Stimulated activated CD4-positive, alpha-beta T cell treated with anti-CD3 and anti-CD28 coated beads, TNF-alpha, amount 100 ng/mL, for 1 hour (primary cell): ENCODE measurements around the gene PSME2.

Experiments used
- DNase-seq, 3 donors: peaks; one replicate each; pipeline ENCODE4 v3.0.0-alpha.2; 2020; ENCODE audit warnings: low read depth in 3 of 3, low spot score in 1 of 3

PSME2 gene

DNA sequence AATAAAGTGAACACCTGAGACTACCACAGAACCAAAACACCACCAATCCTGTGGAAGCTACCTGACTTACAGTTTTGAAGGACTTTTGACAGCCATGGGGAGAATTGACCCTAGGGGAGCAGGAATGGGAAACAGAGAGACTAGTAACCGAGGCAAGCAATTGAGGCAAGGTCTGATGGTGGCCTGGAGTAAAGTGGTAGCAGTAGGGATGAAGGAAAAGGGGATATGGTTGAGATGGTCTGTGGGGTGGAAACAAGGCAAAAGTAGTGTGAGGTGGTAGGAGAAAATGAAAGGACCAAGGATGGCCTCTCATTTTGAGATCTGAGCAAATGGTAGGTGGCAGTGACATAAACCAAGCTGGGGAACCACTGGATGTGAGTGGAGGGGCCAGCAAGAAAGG lies 10.4 kb upstream of the PSME2 start:
- DNase-seq = no peak

DNA sequence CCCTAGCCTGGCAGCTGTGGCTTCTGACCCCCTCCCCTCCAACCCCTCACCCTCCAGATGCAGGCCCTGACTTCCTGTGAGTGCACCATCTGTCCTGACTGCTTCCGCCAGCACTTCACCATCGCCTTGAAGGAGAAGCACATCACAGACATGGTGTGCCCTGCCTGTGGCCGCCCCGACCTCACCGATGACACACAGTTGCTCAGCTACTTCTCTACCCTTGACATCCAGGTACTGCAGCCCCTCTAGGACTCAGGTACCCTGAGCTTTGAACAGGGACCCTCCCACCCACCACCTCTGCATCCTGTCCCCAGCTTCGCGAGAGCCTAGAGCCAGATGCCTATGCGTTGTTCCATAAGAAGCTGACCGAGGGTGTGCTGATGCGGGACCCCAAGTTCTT lies 8.7 kb upstream of the PSME2 start:
- DNase-seq = no peak

DNA sequence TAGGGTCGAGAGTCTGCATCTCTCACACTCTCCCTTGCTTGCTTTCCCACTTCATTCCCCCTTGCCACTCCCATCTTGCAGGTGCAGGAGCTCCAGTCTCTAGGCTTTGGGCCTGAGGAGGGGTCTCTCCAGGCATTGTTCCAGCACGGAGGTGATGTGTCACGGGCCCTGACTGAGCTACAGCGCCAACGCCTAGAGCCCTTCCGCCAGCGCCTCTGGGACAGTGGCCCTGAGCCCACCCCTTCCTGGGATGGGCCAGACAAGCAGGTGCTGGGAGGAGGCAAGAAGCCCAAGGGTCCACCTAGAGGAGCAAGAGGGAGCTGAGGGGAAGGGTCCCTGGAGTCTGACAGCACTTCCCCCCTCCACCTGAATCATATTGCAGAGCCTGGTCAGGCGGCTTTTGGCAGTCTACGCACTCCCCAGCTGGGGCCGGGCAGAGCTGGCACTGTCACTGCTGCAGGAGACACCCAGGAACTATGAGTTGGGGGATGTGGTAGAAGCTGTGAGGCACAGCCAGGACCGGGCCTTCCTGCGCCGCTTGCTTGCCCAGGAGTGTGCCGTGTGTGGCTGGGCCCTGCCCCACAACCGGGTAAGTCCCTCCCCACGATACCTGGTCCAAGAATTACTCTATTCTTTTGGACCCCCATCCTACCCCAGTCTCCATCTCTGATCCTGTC lies 5.1 kb upstream of the PSME2 start:
- no peak for DNase-seq

DNA sequence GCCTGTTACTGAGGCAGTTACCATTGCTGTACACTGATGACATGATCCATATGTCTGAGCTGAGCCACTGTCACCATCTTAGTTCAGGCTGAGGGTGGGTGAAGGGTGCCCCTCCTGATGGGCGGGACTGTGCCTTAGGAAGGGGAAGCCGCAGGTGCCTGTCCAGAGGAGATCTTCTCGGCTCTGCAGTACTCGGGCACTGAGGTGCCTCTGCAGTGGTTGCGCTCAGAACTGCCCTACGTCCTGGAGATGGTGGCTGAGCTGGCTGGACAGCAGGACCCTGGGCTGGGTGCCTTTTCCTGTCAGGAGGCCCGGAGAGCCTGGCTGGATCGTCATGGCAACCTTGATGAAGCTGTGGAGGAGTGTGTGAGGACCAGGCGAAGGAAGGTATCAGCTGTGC lies 4.6 kb upstream of the PSME2 start:
- no peak for DNase-seq

DNA sequence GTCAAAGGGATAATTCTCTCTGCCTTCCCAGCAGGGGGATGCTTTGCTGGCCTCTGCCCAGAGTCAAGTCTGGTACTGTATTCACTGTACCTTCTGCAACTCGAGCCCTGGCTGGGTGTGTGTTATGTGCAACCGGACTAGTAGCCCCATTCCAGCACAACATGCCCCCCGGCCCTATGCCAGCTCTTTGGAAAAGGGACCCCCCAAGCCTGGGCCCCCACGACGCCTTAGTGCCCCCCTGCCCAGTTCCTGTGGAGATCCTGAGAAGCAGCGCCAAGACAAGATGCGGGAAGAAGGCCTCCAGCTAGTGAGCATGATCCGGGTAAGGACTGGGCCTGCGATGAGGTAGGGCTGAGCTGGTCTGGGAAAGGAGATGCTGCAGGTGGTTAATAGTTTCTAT lies 4.2 kb upstream of the PSME2 start:
- DNase-seq = no peak

DNA sequence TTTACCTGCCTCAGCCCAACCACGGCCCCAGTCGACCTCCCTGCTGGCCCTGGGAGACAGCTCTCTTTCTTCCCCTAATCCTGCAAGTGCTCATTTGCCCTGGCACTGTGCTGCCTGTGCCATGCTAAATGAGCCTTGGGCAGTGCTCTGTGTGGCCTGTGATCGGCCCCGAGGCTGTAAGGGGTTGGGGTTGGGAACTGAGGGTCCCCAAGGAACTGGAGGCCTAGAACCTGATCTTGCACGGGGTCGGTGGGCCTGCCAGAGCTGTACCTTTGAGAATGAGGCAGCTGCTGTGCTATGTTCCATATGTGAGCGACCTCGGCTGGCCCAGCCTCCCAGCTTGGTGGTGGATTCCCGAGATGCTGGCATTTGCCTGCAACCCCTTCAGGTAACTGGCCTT lies 3.7 kb upstream of the PSME2 start:
- no peak for DNase-seq

DNA sequence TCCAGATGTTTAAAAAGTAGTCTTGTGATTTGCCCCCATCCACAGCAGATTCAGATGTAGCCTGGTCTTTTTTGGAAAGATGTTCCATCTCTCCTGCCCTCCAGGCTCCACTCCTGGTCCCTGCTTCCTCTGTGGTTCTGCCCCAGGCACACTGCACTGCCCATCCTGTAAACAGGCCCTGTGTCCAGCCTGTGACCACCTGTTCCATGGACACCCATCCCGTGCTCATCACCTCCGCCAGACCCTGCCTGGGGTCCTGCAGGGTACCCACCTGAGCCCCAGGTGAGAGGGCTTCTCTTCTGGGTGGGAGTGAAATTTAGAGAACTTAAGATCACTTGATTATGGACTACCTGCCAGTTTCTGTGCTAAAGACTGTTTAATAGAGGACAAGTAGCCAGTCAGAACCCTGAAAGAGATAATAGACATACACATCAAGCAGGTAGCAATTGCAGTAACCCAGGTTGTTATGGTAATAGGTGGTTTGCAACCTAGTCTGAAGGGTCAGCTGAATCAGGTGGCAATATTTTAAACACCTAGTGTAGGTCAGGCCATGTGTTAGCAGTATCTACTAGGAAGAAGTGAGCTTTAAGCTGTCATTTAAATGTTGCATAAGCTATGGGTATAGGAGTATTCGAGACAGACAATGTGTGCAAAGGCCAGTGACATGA lies 3.0 kb upstream of the PSME2 start:
- no peak for DNase-seq

DNA sequence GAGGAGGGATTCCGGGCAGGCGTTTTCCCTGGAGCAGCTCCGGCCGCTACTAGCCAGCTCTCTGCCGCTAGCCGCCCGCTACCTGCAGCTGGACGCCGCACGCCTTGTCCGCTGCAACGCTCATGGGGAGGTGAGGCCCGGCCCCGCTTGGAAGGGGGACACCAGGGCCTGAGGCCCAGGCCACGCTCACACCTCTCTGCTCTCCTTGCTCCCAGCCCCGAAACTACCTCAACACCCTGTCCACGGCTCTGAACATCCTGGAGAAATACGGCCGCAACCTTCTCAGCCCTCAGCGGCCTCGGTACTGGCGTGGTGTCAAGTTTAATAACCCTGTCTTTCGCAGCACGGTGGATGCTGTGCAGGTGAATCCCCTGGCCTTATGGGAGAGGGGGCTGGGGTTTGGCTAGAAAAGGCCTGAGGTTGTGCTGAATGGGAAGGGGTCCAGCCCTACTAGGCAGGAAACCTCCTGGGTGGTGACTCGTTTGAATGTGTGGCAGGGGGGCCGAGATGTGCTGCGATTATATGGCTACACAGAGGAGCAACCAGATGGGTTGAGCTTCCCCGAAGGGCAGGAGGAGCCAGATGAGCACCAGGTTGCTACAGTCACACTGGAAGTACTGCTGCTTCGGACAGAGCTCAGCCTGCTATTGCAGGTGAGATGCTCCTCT lies 1.5 kb upstream of the PSME2 start:
- no peak for DNase-seq

DNA sequence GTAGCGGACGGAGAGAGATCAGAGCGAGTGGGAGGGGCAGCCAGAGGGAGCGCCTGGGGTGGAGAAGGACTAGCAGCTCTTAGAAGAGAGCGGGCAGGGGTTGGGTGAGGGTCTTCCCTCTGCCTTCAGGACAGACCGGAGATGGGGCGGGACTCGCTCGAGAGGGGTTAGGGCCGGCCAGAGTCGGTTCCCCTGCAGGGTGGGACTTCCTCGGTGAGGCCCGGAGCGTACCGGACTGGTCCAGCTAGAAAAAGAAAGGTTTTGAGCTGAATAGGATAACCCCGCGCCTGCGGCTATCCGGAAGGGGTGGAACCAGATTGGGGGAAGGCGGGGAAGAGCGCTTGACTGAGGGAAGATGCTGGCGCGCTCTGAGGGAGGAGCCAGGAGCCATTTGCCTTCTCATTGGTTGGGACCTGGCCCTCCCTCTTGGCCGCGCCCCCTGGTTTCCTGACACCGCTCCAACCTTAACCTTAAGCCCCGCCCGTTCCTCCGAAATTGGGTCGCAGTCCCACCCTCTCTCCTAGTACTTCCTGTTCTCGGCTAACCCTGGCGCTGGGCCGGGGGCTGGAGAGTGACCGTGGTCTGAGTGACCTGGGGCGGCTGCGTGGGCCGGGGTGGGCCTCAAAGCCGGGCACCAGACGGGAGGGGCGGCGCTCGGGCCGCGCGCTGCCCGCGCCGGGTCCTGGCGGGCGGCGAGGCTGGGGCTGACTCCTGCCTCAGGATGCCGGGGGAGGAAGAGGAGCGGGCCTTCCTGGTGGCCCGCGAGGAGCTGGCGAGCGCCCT lies 759 bp upstream of the PSME2 start, which contains the start of gene RNF31:
RNF31 (plus strand) TSS at position 521 of the 783 bp plus-strand sequence; CDS start at position 722, 201 bp downstream.
- DNase-seq = peak; percentile 91 to 92 (median 92)

DNA sequence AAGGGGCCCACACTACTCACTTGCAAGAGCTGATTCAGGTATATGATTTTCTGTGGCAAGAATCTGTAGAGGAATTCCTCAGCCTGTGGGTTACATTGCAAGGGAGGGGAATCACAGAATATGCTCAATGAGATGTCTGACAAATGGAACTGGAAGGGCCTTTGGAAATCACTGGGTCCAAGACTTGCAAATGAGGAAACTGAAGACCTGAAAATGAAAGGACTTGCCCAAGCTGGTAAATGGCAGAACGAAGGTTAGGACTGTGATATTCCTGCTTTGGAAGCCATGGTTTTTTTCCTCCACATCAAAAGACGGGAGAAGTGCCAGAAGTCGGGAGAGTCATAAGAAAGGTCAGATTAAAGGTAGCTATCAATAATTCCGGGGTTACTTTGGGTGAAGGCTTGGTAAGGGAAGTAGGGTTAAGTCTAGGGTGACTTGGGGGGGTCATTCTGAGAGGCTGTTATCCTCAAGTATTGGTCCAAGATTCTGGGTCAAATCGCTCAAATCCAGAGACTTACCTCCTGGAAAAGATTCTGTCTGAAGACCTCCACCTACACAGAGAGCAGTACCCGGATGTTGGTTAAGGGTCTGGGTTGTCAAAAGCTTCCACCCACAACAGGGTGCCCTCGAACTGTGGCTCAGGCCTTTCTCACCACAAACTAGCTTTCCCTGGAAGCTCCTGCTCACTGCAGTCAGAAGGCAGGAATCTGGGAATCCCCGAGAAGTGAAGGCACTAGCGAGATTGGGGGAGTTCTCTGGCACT lies 539 bp downstream of the PSME2 start:
- no peak for DNase-seq

DNA sequence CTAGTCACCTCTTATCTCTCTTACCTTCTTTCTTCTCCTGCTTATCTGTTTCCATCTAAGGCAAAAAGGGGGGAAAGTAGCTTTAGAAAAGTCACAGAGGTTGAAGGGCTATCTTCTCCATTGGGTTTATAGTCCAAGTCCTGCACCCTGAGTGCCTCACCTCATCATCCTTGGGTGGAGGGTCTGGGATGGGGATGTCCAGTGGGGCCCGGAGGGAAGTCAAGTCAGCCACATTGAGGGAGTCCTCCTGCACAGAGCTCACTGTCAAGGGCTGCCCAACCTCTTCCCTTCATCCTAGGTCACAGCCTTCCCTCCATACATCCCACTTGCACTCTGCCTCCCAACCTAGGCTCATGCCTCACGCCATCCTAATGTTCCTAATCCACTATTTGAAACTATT lies 1.2 kb downstream of the PSME2 start:
- DNase-seq = no peak

DNA sequence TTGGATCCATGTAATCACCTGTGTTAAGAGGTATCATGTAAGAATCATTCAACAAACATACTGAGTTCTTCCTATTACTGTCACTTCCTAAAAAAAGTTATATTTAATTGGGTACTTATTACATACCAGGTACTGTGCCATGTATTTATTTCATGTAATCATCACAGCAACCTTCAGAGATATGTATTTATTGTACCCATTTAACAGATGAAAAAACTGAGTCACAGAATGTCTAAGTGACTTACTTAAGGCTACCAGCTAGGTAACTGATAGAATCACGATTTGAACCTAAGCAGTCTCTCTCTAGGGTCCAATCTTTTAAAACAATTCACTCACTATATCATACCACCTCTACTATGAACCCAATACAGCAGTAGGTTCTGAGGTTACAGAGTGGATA lies 2.0 kb downstream of the PSME2 start:
- DNase-seq = no peak

DNA sequence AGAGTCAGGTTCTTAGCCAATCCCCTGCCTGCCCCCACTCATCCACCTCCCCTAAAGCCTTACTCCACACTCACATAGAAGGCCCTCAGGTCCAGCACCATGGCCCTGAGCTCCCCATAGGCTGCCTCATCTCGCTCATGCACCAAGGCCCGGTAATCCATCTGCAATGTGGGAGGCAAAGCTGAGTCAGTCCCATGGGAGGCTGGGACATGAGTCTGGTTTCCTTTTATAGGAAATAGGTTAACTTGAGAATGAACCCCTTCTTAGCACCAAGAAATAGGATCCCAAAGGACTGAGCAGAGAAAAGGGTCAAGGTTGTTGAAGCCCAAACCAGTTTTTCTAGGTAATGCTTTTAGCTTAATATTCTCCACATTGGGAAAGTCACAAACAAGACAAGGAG lies 2.9 kb downstream of the PSME2 start:
- no peak for DNase-seq

DNA sequence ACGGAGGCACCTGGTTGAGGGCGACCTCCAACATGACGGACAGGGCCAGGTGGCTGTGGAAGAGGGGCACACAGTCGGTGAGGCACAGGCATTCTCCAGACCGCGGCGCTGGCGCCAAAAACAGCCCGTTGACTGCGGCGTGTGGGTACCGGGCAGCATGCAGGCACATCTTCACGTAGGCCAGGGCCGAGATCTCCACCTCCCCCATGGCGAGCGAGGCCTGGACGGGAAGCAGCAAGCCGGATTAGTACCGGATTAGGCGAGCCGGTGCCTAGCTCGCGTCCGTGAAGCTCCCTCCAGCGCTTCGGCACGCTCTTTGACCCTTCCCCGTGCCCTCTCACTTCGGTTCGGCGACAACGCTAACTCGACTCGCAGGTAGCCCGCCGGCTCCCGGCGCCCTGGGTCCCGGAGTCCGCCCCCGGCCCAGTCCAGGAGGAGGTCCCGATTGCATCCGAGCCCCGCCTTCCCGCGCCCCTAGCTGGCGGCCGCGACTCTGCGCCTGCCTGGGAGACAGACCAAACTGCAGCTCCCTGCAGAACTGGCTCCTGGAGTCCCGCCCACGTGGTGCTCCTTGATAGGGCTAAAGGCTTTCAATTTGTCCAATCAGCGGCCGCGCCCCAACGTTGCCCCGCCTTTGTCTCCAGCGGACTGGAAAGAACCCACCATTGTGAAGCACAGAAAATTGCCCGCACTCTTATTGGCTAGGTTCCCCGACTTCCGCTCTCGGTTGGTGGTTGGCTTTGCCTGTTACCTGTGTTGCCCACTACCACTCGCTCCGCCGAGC lies 5.1 kb downstream of the PSME2 start, which contains the start of gene EMC9:
EMC9 (minus strand) TSS at position 495 of the 784 bp plus-strand sequence; CDS start at position 208, 287 bp downstream.
- peak; percentile 97 to 98 (median 97) for DNase-seq

DNA sequence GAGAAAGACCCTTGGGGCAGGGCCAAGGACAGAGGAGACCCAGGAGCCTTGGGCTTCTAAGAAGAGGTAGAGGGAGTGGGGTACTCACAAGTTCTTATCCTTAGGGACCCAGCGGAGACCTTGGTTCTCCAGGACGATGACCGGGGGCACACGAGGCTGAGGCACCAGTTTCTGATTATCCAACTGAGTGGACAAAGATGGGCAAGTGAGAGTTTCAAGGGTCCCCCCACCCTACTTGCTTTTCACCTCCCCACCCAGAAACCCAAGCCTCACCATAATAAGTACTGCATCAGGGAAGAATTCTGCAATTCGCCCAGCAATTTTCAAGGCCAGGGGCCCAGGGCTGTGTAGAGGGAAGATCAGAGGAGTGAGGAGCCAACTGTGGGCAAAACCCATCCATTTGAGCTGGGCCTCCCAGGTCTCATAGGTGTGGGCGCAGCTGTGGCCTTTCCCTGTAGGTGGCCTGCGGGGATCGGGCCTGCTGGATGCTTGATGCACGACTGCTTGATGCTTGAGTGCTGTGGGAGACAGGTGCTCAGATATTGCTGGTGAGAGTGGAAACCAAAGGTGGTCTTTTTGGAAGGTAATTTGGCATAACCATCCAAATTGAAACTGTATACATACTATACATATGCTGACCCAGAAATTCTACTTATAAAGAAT lies 7.0 kb downstream of the PSME2 start:
- DNase-seq = no peak

DNA sequence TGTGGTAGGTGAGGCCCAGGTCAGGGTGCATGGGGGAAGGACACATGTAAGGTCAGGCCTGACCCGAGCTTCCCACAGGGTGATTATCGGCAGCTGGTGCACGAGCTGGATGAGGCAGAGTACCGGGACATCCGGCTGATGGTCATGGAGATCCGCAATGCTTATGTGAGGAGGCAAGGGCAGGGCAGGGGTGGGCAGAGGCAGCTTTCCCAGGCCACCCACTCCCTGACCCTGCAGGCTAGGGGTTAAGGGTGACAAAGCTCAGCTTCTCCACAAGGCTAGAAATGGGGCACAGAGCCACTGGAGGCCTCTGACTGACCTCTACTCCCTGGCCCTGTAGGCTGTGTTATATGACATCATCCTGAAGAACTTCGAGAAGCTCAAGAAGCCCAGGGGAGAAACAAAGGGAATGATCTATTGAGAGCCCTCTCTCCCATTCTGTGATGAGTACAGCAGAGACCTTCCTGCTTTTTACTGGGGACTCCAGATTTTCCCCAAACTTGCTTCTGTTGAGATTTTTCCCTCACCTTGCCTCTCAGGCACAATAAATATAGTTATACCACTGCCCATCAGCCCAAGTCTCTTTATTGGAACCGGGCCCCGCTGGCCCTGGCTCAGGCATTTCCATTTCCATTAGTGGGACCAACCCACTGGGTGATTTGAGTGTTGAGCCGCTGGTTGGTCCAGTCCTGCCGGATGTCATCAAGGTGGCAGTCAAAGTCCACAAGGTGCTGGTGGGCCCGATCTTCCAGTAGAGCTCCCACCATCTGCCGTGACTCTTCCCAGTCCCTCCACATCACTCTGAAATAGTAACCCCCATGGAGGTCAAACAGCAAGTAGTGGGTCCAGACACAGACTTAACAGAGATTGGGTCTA lies 7.8 kb downstream of the PSME2 start:
- DNase-seq = no peak

DNA sequence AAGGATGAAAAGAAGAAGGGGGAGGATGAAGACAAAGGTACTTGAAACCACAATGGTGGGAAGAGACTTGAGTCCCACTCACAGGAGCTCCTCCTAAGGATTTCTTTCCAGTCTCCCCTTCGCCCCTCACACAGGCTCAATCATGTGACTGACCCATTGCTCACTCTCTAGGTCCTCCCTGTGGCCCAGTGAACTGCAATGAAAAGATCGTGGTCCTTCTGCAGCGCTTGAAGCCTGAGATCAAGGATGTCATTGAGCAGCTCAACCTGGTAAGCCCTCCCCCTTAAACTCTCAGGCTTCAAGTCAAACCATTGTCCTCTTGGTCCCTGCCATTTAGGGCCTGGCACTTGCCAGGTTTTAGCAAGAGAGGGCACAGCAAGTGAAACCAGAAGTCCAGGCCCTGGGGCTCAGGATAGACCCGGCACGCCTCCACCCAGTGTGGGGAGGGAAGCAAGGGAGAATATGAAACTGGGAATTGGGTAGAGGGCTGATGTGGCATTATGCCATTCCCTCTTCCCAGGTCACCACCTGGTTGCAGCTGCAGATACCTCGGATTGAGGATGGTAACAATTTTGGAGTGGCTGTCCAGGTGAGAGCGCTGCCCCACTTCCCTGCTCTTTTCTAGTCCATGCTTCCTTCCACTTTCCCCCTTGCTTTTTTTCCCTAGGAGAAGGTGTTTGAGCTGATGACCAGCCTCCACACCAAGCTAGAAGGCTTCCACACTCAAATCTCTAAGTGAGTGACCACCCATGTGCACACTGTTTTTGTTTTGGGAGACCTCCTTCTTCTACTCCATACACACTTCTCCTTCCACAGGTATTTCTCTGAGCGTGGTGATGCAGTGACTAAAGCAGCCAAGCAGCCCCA lies 8.6 kb downstream of the PSME2 start:
- no peak for DNase-seq
